Measurements from ENCODE around the gene PIM1. TPM values are rescaled to one million over a fixed set of nuclear protein-coding genes. Genes with fewer than 3 reads are reported as not detected.
"Not testable (repeated sequence)": the region's sequence is repeated elsewhere in the genome, so short reads cannot be mapped to it uniquely, and the experiment has no call there.

Gene PIM1
- total RNA-seq, 2 experiments from 2014 or later, result 166 to 168 TPM

- Mint-ChIP-seq H3K4me3 (no peak overlapping the region), H3K9me3 (peaks cover 12% of the 10 kb centered on the region), H3K4me1 (peaks cover 61% of the 10 kb centered on the region), H3K36me3 (peaks cover 13% of the 10 kb centered on the region), H3K27me3 (no peaks in the 10 kb centered on the region), H3K27ac (peak overlapping the region; percentile 79)
- DNase-seq, result no peak
These were observed 20.2 kb downstream of the PIM1 start for GRCh38 chr6:37190159-37190535.

DNA sequence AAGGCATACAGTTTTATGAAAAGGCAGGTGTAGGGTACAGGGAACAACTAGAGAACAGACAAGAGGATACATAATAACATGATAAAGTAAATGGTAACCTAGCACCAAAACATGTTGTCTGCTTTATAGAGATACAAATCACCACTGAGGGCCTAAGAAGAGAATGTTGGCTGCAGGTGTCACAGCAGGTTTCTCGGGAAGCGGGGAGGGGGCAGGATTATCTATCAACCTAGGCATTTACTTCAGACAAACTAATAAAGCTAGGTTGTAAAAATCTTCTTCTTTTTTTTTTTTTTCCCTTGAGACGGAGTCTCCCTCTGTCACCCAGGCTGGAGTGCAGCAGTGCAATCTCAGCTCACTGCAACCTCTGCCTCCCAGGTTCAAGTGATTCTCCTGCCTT, 22.7 kb downstream of the PIM1 start:
- H3K36me3 Mint-ChIP-seq, result peaks cover 7% of the 10 kb centered on the region
- no peak for DNase-seq
- H3K9me3 Mint-ChIP-seq, result peaks cover 4% of the 10 kb centered on the region
- H3K27me3 Mint-ChIP-seq, result no peaks in the 10 kb centered on the region
- H3K27ac Mint-ChIP-seq, result peak overlapping the region; percentile 2
- no peak overlapping the region for H3K4me3 Mint-ChIP-seq
- H3K4me1 Mint-ChIP-seq, result peaks cover 47% of the 10 kb centered on the region

- not testable (repeated sequence) for H3K9me3 Mint-ChIP-seq, DNase-seq, H3K36me3 Mint-ChIP-seq, H3K27me3 Mint-ChIP-seq, H3K4me3 Mint-ChIP-seq
- H3K27ac Mint-ChIP-seq, result peak overlapping the region; percentile 86
- peaks cover 36% of the 10 kb centered on the region for H3K4me1 Mint-ChIP-seq
These were observed 24.9 kb downstream of the PIM1 start for GRCh38 chr6:37194886-37195285.

DNA sequence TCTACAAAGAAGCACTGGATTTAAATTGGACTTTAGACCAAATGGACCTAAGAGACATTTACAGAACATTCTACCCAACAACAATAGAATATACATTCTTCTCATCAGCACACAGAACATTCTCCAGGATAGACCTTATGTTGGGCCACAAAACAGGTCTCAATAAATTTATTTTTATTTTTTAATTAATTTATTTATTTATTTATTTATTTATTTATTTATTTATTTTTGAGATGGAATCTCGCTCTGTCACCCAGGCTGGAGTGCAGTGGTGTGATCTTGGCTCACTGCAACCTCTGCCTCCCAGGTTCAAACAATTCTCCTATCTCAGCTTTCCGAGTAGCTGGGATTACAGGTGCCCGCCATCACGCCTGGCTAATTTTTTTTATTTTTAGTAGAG, 26.5 kb downstream of the PIM1 start:
- H3K27me3 Mint-ChIP-seq, DNase-seq, H3K4me3 Mint-ChIP-seq, H3K9me3 Mint-ChIP-seq, H3K36me3 Mint-ChIP-seq, H3K27ac Mint-ChIP-seq: not testable (repeated sequence)
- peaks cover 33% of the 10 kb centered on the region for H3K4me1 Mint-ChIP-seq

GRCh38 chr6:37200085-37200484, 30.1 kb downstream of the PIM1 start:
- H3K27ac Mint-ChIP-seq, result no peak overlapping the region
- H3K9me3 Mint-ChIP-seq, result peaks cover 1% of the 10 kb centered on the region
- H3K4me1 Mint-ChIP-seq, result peaks cover 30% of the 10 kb centered on the region
- H3K4me3 Mint-ChIP-seq, result no peak overlapping the region
- DNase-seq, result no peak
- H3K27me3 Mint-ChIP-seq, result no peaks in the 10 kb centered on the region
- peaks cover 2% of the 10 kb centered on the region for H3K36me3 Mint-ChIP-seq

- Mint-ChIP-seq H3K9me3 (no peaks in the 10 kb centered on the region), H3K4me3 (no peak overlapping the region), H3K27ac (no peak overlapping the region), H3K36me3 (no peaks in the 10 kb centered on the region), H3K4me1 (peaks cover 43% of the 10 kb centered on the region), H3K27me3 (no peaks in the 10 kb centered on the region)
- no peak for DNase-seq
These were observed 31.8 kb downstream of the PIM1 start for GRCh38 chr6:37201726-37202125.

GRCh38 chr6:37202788-37203491, 33.0 kb downstream of the PIM1 start:
- Mint-ChIP-seq H3K9me3 (no peaks in the 10 kb centered on the region), H3K4me1 (peaks cover 53% of the 10 kb centered on the region), H3K27me3 (no peaks in the 10 kb centered on the region), H3K36me3 (peaks cover 2% of the 10 kb centered on the region), H3K27ac (peak overlapping the region; percentile 74), H3K4me3 (no peak overlapping the region)
- DNase-seq, result no peak

DNA sequence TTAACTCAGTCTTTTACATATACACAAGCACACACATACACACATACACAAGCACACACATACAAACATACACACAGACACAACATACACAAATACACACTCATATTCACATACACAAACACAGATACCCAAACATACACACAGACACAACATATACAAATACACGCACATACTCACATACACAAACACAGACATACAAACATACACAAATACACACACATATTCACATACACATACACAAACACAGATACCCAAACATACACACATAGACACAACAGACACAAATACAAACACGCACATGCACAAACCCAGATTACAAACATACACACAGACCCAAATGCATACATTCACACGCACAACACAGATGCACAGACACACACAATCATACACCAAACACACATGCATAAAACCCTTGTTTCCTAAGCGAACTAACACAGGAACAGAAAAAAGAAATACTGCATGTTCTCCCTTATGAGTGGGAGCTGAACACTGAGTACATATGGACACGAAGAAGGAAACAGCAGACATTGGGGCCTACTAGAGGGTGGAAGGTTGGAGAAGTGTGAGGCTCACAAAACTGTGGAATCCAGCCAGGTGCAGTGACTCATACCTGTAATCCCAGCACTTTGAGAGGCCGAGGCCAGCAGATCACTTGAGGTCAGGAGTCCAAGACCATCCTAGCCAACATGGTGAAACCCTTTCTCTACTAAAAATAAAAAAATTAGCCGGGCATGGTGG, 34.2 kb downstream of the PIM1 start:
- Mint-ChIP-seq H3K27me3 (no peaks in the 10 kb centered on the region), H3K9me3 (no peaks in the 10 kb centered on the region), H3K4me3 (no peak overlapping the region), H3K36me3 (peaks cover 2% of the 10 kb centered on the region), H3K27ac (peak overlapping the region; percentile 52), H3K4me1 (peaks cover 58% of the 10 kb centered on the region)
- DNase-seq, result no peak

DNA sequence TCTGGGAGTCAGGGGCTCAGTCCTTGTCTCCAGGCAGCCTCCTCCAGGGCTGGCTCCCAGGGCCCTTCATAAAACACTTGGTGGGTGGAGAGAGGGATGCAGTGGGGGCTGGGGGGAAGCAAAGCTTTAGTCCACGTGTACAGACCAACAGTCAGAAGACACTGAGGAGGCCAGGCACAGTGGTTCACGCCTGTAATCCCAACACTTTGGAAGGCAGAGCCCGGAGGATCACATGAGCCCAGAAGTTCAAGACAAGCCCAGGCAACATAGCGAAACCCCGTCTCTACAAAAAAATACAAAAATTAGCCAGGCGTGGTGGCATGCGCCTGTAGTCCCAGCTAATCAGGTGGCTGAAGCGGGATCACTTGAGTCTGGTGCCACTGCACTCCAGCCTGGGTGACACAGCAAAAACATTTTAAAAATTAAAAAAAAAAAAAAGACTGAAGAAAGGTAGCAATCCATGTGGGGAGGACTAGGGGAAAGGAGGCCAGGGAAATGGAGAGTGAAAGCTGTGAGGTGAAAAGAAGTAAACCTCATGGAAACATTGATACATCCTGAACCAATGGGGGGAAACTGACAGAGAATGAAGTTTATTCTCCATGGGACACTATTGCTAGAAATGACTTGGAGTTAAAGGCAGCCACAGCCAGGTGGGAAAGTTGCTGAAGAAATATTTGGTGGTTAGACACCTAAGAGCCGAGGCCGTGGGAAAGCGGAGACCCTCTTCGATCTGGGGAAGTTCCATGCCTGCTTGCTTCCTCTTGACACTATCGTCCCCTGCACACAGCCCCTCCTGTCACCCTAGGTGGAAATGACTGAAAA, 35.4 kb downstream of the PIM1 start:
- Mint-ChIP-seq H3K4me1 (peaks cover 70% of the 10 kb centered on the region), H3K36me3 (peaks cover 2% of the 10 kb centered on the region), H3K9me3 (no peaks in the 10 kb centered on the region), H3K27ac (peak overlapping the region; percentile 93), H3K27me3 (no peaks in the 10 kb centered on the region), H3K4me3 (peak overlapping the region; percentile 33)
- DNase-seq, result peak; percentile 67

- Mint-ChIP-seq H3K9me3 (no peaks in the 10 kb centered on the region), H3K36me3 (peaks cover 2% of the 10 kb centered on the region), H3K27me3 (no peaks in the 10 kb centered on the region), H3K4me1 (peaks cover 73% of the 10 kb centered on the region), H3K4me3 (peak overlapping the region; percentile 33), H3K27ac (peak overlapping the region; percentile 93)
- no peak for DNase-seq
These were observed 36.0 kb downstream of the PIM1 start for GRCh38 chr6:37205997-37206340.

DNA sequence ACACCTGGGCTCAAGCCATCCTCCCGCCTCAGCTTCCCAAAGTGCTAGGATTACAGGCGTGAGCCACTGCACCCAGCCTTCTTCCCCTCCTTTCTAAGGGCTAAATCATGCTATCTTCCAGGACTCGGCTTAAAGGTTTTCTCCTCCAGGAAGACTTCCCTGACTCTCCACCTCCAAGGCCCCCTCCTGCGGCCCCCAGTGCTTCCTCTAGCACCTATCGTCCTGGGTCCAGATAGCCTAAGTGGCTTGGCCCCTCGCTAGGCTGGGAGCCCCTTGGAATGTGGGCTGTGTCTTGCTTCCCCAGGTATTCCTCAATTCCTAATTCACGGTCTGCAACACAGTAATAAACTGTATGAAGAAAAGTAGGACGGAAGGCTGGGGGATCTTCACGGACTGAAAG, 36.7 kb downstream of the PIM1 start:
- Mint-ChIP-seq H3K4me3 (no peak overlapping the region), H3K9me3 (no peaks in the 10 kb centered on the region), H3K27ac (peak overlapping the region; percentile 45), H3K36me3 (peaks cover 2% of the 10 kb centered on the region), H3K4me1 (peaks cover 71% of the 10 kb centered on the region), H3K27me3 (no peaks in the 10 kb centered on the region)
- DNase-seq, result no peak

GRCh38 chr6:37207903-37208456, 38.0 kb downstream of the PIM1 start:
- H3K27ac Mint-ChIP-seq, result peak overlapping the region; percentile 61
- DNase-seq, result peak; percentile 87
- H3K36me3 Mint-ChIP-seq, result peaks cover 2% of the 10 kb centered on the region
- peaks cover 61% of the 10 kb centered on the region for H3K4me1 Mint-ChIP-seq
- no peaks in the 10 kb centered on the region for H3K27me3 Mint-ChIP-seq
- H3K9me3 Mint-ChIP-seq, result no peaks in the 10 kb centered on the region
- no peak overlapping the region for H3K4me3 Mint-ChIP-seq

DNA sequence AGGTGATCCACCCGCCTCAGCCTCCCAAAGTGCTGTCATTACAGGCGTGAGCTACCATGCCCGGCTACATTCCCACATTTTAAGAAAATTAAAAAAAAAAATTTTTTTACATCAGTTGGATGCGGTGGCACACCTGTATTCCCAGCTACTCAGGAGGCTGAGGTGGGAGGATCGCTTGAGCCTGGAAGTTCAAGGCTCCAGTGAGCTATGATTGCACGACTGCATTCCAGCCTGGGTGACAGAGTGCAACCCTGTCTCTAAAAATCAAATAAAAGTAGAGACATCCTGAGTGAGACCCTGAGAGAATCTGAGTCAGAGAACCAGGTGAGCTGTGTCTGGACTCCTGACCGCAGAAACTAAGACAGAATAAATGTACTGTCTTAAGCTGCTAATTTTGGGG, 38.8 kb downstream of the PIM1 start:
- no peak overlapping the region for H3K27ac Mint-ChIP-seq
- no peak overlapping the region for H3K4me3 Mint-ChIP-seq
- no peaks in the 10 kb centered on the region for H3K27me3 Mint-ChIP-seq
- H3K4me1 Mint-ChIP-seq, result peaks cover 54% of the 10 kb centered on the region
- H3K9me3 Mint-ChIP-seq, result no peaks in the 10 kb centered on the region
- no peak for DNase-seq
- H3K36me3 Mint-ChIP-seq, result peaks cover 2% of the 10 kb centered on the region

DNA sequence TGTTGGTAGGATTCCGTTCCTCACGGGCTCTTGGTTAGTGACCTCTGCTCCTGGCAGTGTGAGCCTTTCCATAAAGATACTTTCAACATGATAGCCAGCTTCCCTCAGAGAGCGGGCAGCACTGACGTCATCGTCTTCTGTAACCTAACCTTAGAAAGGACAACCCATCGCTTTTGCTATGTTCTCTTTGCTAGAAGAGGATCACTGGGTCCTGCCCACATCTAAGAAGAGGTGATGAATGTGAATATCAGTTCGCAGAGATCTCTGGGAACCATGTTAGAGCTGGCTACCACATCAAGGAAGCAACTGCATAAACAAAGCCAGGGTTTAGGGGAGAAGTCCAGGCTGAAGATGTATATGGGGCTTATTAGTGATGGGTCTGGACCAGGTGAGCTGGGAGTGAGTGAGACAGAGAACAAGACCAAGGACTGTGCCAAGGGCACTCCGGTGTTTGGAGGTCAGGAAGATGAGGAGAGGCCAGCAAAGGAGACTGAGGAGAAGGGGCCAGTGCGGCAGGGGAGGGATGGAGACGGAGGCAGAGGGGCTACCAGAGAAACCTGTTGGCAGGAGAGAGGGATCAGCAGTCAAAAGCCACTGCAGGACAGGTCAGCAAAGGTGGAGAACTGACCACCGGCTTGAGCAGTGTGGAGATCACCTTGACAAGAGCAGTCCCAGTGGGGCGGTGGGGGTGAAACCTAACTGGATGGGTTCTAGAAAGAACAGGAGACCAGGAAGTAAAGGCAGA, 39.7 kb downstream of the PIM1 start:
- H3K36me3 Mint-ChIP-seq, result peaks cover 2% of the 10 kb centered on the region
- H3K4me1 Mint-ChIP-seq, result peaks cover 48% of the 10 kb centered on the region
- DNase-seq, result peak; percentile 64
- H3K4me3 Mint-ChIP-seq, result peak overlapping the region; percentile 27
- no peaks in the 10 kb centered on the region for H3K27me3 Mint-ChIP-seq
- peak overlapping the region; percentile 81 for H3K27ac Mint-ChIP-seq
- H3K9me3 Mint-ChIP-seq, result no peaks in the 10 kb centered on the region

Data from activated naive CD8-positive, alpha-beta T cell treated with anti-CD3 and anti-CD28 coated beads for 36 hours (primary cell).